KMS-11 (cell line): ENCODE results near the gene GADD45B.

ENCODE experiments used
- H2AFZ ChIP-seq: fragments of 200-600 bp; sonication (generic); 2 replicates; pipeline ENCODE4 v1.6.1; 2016; ENCODE audit warnings: antibody characterized with exemption, mixed run types, low read depth
- H3K27ac ChIP-seq: fragments of 200-600 bp; sonication (generic); 2 replicates; pipeline ENCODE4 v1.6.1; 2016; ENCODE audit warnings: mild to moderate bottlenecking, mixed run types
- H3K27me3 ChIP-seq: fragments of 200-600 bp; sonication (generic); 2 replicates; pipeline ENCODE4 v1.6.1; 2017; ENCODE audit warnings: mild to moderate bottlenecking, low read depth, mixed run types, moderate library complexity; ENCODE audit not compliant: insufficient read depth
- H3K36me3 ChIP-seq: fragments of 200-600 bp; sonication (generic); 2 replicates; pipeline ENCODE4 v1.6.1; 2017; ENCODE audit warnings: mild to moderate bottlenecking, mixed run types; ENCODE audit not compliant: insufficient read depth
- H3K4me1 ChIP-seq: fragments of 200-600 bp; sonication (generic); 2 replicates; pipeline ENCODE4 v1.6.1; 2016; ENCODE audit warnings: mild to moderate bottlenecking, low read depth, mixed run types; ENCODE audit not compliant: poor library complexity, severe bottlenecking
- H3K4me2 ChIP-seq: fragments of 200-600 bp; sonication (generic); 2 replicates; pipeline ENCODE4 v1.7.0; 2016; ENCODE audit warnings: mild to moderate bottlenecking, mixed run types
- H3K4me3 ChIP-seq: fragments of 200-600 bp; sonication (generic); IDR thresholded peaks from 2 replicates; pipeline ENCODE4 v1.6.1; 2017; ENCODE audit warnings: low read depth, low read length, mixed read lengths; ENCODE audit not compliant: insufficient read depth
- H3K79me2 ChIP-seq: fragments of 200-600 bp; sonication (generic); 2 replicates; pipeline ENCODE4 v1.6.1; 2016; ENCODE audit warnings: low read depth, mixed run types; ENCODE audit not compliant: insufficient read depth
- H3K9ac ChIP-seq: fragments of 200-600 bp; sonication (generic); 2 replicates; pipeline ENCODE4 v1.6.1; 2016; ENCODE audit warnings: mild to moderate bottlenecking, mixed run types
- H4K20me1 ChIP-seq: fragments of 200-600 bp; sonication (generic); 2 replicates; pipeline ENCODE4 v1.6.1; 2016; ENCODE audit warnings: mild to moderate bottlenecking, mixed run types; ENCODE audit not compliant: insufficient read depth
- TF ChIP-seq, protein P1 (sequence below): fragments of 200-600 bp; sonication (generic); conservative IDR thresholded peaks from 2 replicates; pipeline ENCODE4 v1.6.1; 2017; ENCODE audit warnings: low read depth, mild to moderate bottlenecking, antibody characterized with exemption, low read length, moderate library complexity, mixed read lengths

GADD45B gene

DNA sequence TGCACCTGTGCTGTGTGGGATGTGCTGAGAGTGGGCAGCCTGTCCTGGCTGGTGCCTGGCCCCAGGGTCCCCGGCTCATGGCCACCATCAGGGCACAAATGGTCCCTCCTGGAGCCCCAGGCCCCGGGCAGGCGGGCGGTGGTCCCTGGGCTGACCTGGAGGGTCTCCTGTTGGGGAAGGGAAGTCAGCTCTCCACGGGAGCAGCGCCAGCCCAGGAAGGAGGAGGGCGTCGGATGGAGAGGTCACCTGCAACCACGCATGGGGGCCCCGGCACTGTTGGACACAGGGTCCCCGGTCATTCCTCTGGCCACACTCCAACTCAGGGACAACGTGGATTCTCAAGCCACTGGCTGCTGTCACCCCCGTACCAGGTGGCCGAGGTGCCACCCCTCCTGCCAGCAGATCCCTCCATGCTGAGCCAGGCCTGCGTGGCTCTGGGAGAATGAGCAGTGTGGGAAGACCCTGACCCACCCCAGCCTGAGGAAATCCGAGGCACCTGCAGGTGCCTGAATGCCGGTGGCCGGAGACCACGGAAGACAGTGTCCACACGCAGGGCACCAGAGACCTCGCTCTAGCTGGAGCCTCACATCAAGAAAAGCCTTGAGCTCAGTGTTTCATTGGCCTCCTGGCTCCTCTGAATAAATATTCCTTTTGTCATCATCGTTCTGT is 32.7 kb upstream of the GADD45B start:
- H3K27ac ChIP-seq, result no peak overlapping the region
- H3K4me3 ChIP-seq, result no peak overlapping the region
- H3K36me3 ChIP-seq, result peaks cover 6% of the 10 kb centered on the region; the same call in 1 of the 2 replicates
- peaks cover 52% of the 10 kb centered on the region; the same call in 1 of the 2 replicates for H3K79me2 ChIP-seq
- TF ChIP-seq, protein P1, sequence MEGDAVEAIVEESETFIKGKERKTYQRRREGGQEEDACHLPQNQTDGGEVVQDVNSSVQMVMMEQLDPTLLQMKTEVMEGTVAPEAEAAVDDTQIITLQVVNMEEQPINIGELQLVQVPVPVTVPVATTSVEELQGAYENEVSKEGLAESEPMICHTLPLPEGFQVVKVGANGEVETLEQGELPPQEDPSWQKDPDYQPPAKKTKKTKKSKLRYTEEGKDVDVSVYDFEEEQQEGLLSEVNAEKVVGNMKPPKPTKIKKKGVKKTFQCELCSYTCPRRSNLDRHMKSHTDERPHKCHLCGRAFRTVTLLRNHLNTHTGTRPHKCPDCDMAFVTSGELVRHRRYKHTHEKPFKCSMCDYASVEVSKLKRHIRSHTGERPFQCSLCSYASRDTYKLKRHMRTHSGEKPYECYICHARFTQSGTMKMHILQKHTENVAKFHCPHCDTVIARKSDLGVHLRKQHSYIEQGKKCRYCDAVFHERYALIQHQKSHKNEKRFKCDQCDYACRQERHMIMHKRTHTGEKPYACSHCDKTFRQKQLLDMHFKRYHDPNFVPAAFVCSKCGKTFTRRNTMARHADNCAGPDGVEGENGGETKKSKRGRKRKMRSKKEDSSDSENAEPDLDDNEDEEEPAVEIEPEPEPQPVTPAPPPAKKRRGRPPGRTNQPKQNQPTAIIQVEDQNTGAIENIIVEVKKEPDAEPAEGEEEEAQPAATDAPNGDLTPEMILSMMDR, result no peak
- no peaks in the 10 kb centered on the region for H3K27me3 ChIP-seq
- no peak overlapping the region for H2AFZ ChIP-seq
- H4K20me1 ChIP-seq, result peaks cover 4% of the 10 kb centered on the region; the same call in 1 of the 2 replicates
- H3K4me2 ChIP-seq, result no peak overlapping the region
- peaks cover 23% of the 10 kb centered on the region for H3K4me1 ChIP-seq
- H3K9ac ChIP-seq, result no peak overlapping the region

DNA sequence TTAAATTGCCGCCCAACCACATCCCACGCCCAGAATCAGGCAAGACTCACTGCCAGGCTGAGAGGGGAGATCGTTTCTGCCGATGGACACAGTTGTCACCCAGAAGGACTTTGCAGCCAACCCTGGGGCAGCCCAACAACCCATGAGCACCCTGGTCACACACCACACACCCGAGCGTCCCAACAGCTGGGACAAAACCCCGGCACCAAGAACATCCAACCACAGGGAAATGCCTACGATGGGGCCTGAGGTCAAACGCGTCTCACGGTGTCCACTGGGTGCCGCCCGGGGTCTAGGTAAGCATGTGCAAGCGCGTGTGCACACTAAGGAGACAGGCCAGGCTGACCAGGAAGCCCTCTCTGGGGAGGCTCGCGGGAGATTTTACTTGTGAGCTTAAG is 32.1 kb upstream of the GADD45B start:
- H3K79me2 ChIP-seq, result peaks cover 58% of the 10 kb centered on the region; the same call in 1 of the 2 replicates
- TF ChIP-seq, protein P1, result no peak
- H2AFZ ChIP-seq, result no peak overlapping the region
- peaks cover 6% of the 10 kb centered on the region; the same call in 1 of the 2 replicates for H3K36me3 ChIP-seq
- no peaks in the 10 kb centered on the region for H3K27me3 ChIP-seq
- no peak overlapping the region for H3K9ac ChIP-seq
- no peak overlapping the region for H3K4me2 ChIP-seq
- H3K27ac ChIP-seq, result no peak overlapping the region
- H3K4me3 ChIP-seq, result no peak overlapping the region
- H3K4me1 ChIP-seq, result peaks cover 28% of the 10 kb centered on the region
- H4K20me1 ChIP-seq, result peaks cover 4% of the 10 kb centered on the region; the same call in 1 of the 2 replicates

DNA sequence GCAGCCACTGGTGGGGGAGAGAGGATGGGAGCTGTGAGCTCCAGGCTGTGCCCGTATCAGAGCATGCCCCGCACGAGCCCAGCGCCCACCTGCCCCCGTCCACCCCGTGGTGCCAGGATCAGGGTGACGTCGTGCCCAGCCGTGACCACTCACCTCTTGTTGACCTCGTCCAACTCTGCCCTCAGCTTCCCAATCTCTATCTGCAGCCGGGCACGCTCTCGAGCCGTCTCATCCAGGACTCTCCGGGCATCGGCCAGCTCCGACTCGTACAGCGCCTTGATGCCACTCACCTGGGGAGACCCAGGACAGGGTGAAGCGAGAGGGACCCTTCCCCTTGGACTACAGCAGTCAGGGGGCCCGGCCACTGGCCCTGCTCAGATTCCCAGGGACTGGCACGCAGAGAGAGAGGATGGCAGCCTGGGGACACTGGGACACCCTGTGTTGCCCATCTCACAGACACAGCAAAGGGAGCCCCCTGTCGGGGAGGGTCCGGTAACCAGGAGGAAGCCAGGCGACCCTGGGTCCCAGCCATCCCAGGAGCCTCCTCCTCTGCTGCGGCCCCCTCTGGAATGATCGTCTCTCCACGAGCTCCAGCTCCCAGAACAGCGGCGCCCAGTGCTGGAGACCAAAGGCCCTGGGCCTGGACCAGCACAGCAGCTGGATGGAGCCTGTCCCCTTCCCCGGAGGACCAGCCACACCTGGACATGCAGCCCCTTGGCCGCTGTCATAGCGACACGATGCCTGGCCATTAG is 31.5 kb upstream of the GADD45B start:
- no peak overlapping the region for H2AFZ ChIP-seq
- no peak overlapping the region for H3K4me3 ChIP-seq
- H3K27ac ChIP-seq, result no peak overlapping the region
- peaks cover 64% of the 10 kb centered on the region; the same call in 1 of the 2 replicates for H3K79me2 ChIP-seq
- peaks cover 6% of the 10 kb centered on the region; the same call in 1 of the 2 replicates for H3K36me3 ChIP-seq
- TF ChIP-seq, protein P1, result no peak
- no peak overlapping the region for H3K4me2 ChIP-seq
- no peak overlapping the region for H3K9ac ChIP-seq
- H4K20me1 ChIP-seq, result peaks cover 4% of the 10 kb centered on the region; the same call in 1 of the 2 replicates
- no peaks in the 10 kb centered on the region for H3K27me3 ChIP-seq
- peaks cover 35% of the 10 kb centered on the region for H3K4me1 ChIP-seq

DNA sequence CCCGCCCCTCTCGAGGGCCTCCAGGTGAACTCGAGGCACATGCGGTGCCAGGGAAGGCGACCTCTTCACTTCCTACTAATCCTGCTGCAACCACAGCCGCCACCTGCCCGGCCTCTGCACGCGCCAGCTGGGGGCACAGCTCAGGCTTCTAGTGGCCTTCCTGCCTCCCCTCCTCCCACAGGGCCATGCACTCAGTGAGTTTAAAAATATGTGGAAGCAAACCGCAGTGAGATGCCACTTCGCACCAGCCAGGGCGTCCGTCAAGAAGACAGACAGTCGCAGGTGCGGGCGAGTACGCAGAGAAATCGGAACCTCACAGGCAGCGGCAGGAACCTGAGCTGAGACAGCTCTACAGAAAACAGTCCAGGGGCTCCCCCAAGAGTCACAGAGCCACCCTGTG is 29.5 kb upstream of the GADD45B start:
- TF ChIP-seq, protein P1, result no peak

More for the DNA sequence above, 29.5 kb upstream of the GADD45B start:
- no peak overlapping the region for H3K4me3 ChIP-seq
- H3K4me1 ChIP-seq, result peaks cover 35% of the 10 kb centered on the region
- H3K4me2 ChIP-seq, result peak overlapping the region; percentile 71; the same call in 1 of the 2 replicates
- H2AFZ ChIP-seq, result no peak overlapping the region
- H3K9ac ChIP-seq, result peak overlapping the region; percentile 12; the same call in 1 of the 2 replicates
- peaks cover 4% of the 10 kb centered on the region; the same call in 1 of the 2 replicates for H4K20me1 ChIP-seq
- peak overlapping the region; percentile 45 for H3K27ac ChIP-seq
- H3K36me3 ChIP-seq, result peaks cover 6% of the 10 kb centered on the region; the same call in 1 of the 2 replicates
- no peaks in the 10 kb centered on the region for H3K27me3 ChIP-seq
- peaks cover 71% of the 10 kb centered on the region; the same call in 1 of the 2 replicates for H3K79me2 ChIP-seq
